ENCODE data around the gene C8G.

DNA sequence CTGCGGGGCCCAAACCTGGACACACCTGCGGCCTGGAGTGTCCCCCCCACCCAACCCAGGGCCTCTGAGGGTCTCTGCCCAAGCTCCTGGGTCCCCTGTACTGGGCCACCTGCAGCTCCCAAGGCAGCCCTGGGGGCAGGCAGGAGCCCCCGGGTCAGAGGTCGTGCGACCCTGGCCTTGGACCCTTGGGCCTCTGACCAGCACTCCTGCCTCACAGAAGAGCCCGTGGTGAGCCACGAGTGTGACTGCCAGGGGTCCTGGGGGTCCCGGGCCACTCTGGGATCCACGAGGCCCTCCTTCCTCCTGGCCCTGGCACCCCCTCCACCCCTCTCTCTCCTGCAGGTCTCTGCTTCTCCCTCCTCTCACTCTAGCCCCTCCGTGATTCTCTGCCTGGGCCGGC, 27.3 kb downstream of the C8G start:
- TF ChIP-seq, protein P1, sequence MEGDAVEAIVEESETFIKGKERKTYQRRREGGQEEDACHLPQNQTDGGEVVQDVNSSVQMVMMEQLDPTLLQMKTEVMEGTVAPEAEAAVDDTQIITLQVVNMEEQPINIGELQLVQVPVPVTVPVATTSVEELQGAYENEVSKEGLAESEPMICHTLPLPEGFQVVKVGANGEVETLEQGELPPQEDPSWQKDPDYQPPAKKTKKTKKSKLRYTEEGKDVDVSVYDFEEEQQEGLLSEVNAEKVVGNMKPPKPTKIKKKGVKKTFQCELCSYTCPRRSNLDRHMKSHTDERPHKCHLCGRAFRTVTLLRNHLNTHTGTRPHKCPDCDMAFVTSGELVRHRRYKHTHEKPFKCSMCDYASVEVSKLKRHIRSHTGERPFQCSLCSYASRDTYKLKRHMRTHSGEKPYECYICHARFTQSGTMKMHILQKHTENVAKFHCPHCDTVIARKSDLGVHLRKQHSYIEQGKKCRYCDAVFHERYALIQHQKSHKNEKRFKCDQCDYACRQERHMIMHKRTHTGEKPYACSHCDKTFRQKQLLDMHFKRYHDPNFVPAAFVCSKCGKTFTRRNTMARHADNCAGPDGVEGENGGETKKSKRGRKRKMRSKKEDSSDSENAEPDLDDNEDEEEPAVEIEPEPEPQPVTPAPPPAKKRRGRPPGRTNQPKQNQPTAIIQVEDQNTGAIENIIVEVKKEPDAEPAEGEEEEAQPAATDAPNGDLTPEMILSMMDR (IDR thresholded peaks at IDR 0.05) = no peak
- TF ChIP-seq POLR2A (IDR thresholded peaks at IDR 0.05) = no peak
- TF ChIP-seq POLR2AphosphoS5 (IDR thresholded peaks at IDR 0.05) = no peak

All from prostate gland (tissue), 2 donors.